EL (cell line): ENCODE data around the gene GGT7.
"Not testable (repeated sequence)": the region's sequence is repeated elsewhere in the genome, so short reads cannot be mapped to it uniquely, and the experiment has no call there.

Experiments used
- DNase-seq: peaks from one replicate; pipeline ENCODE4 v3.0.0-alpha.2; 2016

Gene GGT7

GRCh38 chr20:34883087-34883688 is 10.5 kb upstream of the GGT7 start:
- no peak for DNase-seq

- DNase-seq, result no peak
Observed at GRCh38 chr20:34881689-34882088, 9.0 kb upstream of the GGT7 start.

GRCh38 chr20:34880971-34881370 is 8.3 kb upstream of the GGT7 start:
- DNase-seq, result not testable (repeated sequence)

GRCh38 chr20:34880215-34880850 is 7.7 kb upstream of the GGT7 start:
- DNase-seq, result no peak

- no peak for DNase-seq
Observed at GRCh38 chr20:34876406-34877282, 4.0 kb upstream of the GGT7 start, which contains the start of gene ACSS2. Gene ACSS2, plus strand, starts transcription at chr20:34876612. Its CDS starts 34 bp downstream, at chr20:34876646.

GRCh38 chr20:34875642-34876405 is 3.2 kb upstream of the GGT7 start:
- DNase-seq, result peak; percentile 98

GRCh38 chr20:34874094-34874654 is 1.5 kb upstream of the GGT7 start:
- DNase-seq, result peak; percentile 90

- no peak for DNase-seq
Observed at GRCh38 chr20:34873583-34874093, 982 bp upstream of the GGT7 start.

- no peak for DNase-seq
Observed at GRCh38 chr20:34871966-34872621, 562 bp downstream of the GGT7 start.

- DNase-seq, result no peak
Observed at GRCh38 chr20:34871320-34871926, 1.2 kb downstream of the GGT7 start.

- DNase-seq, result no peak
Observed at GRCh38 chr20:34864216-34864615, 8.4 kb downstream of the GGT7 start.

- DNase-seq, result no peak
Observed at GRCh38 chr20:34863421-34863965, 9.2 kb downstream of the GGT7 start.

- DNase-seq, result no peak
Observed at GRCh38 chr20:34862724-34863123, 9.9 kb downstream of the GGT7 start.

GRCh38 chr20:34861386-34862084 is 11.1 kb downstream of the GGT7 start:
- no peak for DNase-seq

GRCh38 chr20:34859826-34860545 is 12.7 kb downstream of the GGT7 start:
- DNase-seq, result no peak

GRCh38 chr20:34859367-34859766 is 13.3 kb downstream of the GGT7 start:
- no peak for DNase-seq

- DNase-seq, result no peak
Observed at GRCh38 chr20:34852298-34852697, 20.4 kb downstream of the GGT7 start.

- DNase-seq, result no peak
Observed at GRCh38 chr20:34850969-34851368, 21.7 kb downstream of the GGT7 start.

- DNase-seq, result no peak
Observed at GRCh38 chr20:34849778-34850177, 22.9 kb downstream of the GGT7 start.

- no peak for DNase-seq
Observed at GRCh38 chr20:34848597-34848996, 24.1 kb downstream of the GGT7 start.
